Pons (tissue), 1 donor: ENCODE results near the gene WDR53.
"Not testable (repeated sequence)": the region's sequence is repeated elsewhere in the genome, so short reads cannot be mapped to it uniquely, and the experiment has no call there.

Source experiments
- DNase-seq: peaks from one replicate; pipeline ENCODE4 v3.0.0-alpha.2; 2016; ENCODE audit warnings: low spot score

WDR53 gene

DNA sequence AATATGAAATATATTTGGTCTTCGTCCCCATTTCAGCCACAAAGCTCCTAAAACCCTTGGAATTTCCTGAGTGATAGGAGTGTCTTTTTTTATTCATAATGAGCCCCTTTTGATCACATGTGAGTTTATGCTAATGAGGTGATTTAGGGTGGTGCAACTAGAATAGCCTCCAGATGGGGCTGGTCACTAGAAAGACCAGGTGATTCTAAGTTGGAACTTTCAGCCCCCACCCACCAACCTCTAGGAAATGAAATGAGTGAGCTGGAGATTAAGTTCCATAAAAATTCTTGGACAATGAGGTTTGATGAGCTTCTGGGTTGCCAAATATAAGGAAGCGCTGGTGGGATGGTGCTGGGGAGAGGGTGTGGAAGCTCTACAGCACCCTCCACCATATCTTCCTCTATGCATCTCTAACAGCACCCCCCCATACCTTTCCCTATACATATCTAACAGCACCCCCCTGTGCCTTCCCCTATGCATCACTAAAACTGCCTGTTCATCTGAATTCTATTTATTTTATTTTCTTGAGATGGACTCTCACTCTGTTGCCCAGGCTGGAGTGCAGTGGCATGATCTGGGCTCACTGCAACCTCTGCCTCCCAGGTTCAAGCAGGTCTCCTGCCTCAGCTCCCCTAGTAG is 51.1 kb downstream of the WDR53 start:
- no peak for DNase-seq

DNA sequence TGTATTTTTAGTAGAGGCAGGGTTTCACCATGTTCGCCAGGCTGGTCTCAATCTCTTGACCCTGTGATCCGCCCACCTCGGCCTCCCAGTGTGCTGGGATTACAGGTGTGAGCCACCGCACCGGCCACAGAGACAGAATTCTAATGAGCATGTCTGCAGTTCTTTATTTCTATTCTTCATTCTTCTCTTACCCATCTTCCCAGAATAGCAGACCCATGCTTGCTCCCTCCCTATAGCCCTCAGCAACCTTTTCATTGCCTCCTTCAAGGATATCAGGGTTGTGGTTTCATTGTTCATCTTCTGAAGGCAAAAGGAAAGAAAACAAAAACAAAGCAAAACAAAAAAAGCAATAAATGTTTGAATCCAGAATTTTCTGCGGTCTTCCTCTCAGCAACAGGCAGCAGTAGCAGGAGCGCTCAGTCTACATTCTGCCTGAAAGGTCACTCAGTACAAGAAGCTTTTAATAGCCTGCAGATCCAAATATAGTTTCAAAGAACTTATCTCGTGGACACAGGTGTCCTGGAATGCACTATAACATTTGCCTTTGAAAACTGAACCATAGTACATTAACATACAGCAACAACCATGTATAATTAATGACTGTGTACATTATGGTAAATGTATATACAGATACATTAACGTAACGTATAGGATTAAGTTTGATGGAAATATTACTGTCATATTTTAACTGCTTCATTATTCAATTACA is 53.3 kb downstream of the WDR53 start, which contains the start of gene SMCO1:
TSS of gene SMCO1 (minus strand) at position 434 of the 709 bp plus-strand sequence. CDS start at position 297, 137 bp downstream.
- DNase-seq = no peak

DNA sequence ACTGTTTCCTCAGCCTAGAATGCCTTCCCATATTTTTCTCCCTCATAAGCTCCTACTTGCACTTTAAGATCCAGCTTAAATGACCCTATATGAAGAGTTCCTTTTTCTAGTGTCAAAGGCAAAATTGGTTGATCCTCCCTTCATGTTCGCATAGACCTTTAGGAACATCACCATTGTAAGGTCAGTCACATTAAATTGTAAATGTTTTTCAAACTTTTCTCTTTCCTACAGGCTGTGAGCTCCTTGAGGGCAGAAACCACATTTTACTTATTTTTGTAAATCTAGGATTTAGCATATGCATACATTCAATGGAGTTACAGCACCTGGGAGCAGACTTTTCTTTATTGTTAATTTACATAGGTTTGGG is 54.0 kb downstream of the WDR53 start:
- DNase-seq = no peak

DNA sequence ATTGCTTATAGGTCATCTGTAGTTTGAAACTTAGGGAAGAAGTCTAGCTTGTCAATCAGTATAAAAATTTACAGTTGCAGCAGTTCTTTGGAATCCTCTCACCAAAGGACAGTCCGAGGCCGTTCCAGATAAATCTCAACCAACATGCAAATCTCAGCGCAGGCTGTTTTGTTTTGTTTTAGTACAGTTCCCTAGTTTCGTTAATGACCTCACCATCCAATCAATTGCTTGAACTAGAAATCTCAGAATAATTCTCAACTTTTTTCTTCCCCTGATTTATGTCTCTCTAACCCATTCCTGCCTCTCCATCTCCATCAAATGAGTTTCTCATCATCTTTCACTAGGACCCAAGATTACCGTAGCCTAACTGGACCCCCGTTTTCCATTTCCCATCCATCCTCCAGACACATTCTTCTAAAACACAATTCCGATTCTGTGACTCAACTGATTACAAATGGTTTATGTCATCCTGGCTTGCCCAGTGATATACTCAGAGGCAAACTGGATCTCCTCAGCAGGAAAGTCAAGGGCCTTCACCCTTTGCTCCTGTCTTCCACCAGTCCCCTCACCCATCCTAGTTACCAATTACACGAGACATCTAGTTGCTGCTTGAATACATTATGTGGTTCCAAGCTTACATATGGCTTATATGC is 54.5 kb downstream of the WDR53 start:
- DNase-seq = no peak

DNA sequence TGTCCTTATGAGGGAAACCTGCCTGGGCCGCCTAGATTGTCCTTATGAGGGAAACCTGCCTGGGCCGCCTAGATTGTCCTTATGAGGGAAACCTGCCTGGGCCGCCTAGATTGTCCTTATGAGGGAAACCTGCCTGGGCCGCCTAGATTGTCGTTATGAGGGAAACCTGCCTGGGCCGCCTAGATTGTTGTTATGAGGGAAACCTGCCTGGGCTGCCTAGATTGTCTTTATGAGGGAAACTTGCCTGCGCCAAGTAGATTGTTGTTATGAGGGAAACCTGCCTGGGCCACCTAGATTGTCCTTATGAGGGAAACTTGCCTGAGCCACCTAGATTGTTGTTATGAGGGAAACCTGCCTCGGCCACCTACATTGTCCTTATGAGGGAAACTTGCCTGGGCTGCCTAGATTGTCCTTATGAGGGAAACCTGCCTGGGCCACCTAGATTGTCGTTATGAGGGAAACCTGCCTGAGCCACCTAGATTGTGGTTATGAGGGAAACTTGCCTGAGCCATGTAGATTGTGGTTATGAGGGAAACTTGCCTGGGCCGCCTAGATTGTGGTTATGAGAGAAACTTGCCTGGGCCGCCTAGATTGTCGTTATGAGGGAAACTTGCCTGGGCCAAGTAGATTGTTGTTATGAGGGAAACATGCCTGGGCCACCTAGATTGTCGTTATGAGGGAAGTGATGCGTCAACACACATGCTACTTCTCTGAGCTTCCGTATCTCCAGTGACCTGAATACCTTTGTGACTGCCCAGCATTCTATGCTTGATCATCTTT is 56.5 kb downstream of the WDR53 start:
- DNase-seq = not testable (repeated sequence)

DNA sequence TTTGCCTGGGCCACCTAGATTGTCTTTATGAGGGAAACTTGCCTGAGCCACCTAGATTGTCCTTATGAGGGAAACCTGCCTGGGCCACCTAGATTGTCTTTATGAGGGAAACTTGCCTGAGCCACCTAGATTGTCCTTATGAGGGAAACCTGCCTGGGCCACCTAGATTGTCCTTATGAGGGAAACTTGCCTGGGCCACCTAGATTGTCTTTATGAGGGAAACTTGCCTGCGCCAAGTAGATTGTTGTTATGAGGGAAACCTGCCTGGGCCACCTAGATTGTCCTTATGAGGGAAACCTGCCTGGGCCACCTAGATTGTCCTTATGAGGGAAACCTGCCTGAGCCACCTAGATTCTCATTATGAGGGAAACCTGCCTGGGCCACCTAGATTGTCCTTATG is 57.2 kb downstream of the WDR53 start:
- not testable (repeated sequence) for DNase-seq

DNA sequence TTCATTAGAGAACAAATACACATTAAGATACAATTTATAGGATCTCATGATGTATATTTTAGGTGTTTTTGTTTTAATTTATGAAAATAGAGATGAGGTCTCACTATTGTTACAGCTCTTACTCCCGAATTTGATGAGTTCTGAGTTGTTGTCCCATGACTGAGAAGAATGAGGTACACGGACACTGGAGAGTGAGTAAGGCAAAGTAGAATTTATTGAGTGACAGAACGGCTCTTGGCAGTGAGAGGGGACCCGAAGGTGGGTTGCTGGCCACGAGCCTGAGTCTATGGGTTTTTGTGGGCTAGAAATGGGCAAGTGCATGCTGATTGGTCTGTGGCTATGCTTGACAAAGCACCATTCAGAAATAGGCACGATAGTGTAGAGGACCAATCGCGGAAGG is 61.7 kb downstream of the WDR53 start:
- no peak for DNase-seq

DNA sequence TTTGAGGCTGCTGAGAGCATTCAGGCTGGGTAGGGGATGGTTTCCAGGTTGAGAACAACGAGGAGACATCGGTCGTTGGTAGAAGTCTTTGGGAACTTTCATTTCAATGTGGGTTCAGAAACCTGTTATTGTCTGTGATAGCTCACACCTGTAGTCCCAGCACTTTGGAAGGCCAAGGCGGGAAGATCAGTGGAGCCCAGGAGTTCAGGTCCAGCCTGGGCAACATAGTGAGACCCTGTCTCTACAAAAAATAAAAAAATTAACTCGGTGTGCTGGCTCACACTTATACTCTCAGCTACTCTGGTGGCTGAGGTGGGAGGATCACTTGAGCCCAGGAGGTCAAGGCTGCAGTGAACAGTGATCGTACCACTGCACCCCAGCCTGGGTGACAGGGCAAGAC is 63.8 kb downstream of the WDR53 start:
- no peak for DNase-seq
